RPMI7951 (cell line): Measurements from ENCODE around the gene NUP210. TPM values are rescaled to one million over a fixed set of nuclear protein-coding genes. Genes with fewer than 3 reads are reported as not detected.

ENCODE experiments used
- DNase-seq: peaks from one replicate; pipeline ENCODE4 v3.0.0-alpha.2; 2012; ENCODE audit warnings: low read depth
- total RNA-seq: library from RNA; depleted of rRNA; stranded (reverse); fragments of >200 nt; shearing (Covaris generic); gene quantifications from 2 replicates; pipeline ENCODE4 v1.2.3, GENCODE V29; 2014

NUP210 gene
- total RNA-seq, 1 experiment from 2014 or later, result 0.24 TPM

DNA sequence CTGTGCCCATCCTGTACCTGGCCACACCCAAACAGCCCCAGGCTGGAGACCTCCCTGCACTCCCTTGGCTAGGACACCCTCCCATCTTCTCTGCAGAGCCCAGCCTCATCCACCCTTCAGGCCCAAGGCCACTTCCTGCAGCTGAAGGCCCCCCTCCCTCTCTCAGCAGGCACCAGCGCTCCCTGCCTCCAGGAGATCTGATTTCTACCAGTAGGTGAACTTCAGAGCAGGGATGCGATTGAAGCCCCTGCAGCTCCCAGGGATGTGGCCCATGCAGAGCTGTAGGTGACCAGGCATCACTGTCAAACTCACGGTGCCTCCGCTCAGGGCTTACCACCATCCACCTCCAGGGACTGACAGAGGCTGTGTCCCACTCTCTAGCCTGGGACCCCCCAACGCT, 96.3 kb downstream of the NUP210 start:
- DNase-seq, result no peak

DNA sequence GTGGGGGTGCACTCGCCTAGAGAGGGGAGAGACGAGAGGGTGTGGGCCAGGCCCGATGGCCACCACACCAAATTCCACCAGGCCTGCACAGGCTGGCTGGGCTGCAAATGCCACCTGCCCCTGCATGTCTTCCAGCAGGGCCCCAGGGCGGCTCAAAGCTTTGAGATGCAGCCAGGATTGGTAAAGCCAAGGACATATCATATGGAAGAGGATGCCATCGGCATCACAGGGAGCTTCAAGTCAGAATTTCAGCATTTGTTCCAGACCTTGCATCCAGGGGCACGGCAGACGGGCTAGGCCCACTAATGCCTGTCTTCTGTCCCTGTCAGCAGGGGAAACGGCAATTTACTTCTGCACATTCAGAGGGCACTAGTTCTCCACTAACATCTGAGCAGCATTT, 97.8 kb downstream of the NUP210 start:
- DNase-seq, result no peak

DNA sequence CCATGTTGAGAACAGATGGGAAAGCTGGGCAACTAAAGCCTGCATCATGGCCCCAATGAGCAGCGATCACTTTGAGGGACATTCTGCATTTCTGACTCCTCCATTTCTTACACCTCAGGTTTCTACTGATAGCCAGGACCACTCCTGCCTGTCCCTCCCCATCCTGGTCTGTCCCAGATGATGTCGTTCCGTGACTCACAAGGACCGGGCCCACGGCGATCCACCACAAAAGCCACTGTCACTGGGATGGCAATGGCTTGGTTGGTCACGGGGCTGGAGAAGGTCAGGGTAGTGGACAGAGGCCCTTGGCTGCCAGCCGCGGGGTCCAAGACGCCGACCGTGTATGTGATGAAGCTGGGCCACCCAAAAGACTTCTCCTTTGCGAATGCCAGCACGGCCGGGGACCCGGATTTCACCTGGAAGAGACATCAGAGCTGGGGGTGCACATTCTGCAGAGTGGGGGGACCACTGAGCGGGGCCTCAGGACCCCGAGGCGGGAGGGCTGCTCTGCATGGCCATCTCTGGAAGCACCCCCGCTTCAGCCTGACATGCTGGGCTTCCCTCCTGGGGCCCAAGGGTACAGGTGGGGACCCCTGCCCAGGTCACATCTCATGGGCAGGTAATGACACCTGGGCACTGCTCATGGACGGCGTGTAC, 100.4 kb downstream of the NUP210 start:
- no peak for DNase-seq

DNA sequence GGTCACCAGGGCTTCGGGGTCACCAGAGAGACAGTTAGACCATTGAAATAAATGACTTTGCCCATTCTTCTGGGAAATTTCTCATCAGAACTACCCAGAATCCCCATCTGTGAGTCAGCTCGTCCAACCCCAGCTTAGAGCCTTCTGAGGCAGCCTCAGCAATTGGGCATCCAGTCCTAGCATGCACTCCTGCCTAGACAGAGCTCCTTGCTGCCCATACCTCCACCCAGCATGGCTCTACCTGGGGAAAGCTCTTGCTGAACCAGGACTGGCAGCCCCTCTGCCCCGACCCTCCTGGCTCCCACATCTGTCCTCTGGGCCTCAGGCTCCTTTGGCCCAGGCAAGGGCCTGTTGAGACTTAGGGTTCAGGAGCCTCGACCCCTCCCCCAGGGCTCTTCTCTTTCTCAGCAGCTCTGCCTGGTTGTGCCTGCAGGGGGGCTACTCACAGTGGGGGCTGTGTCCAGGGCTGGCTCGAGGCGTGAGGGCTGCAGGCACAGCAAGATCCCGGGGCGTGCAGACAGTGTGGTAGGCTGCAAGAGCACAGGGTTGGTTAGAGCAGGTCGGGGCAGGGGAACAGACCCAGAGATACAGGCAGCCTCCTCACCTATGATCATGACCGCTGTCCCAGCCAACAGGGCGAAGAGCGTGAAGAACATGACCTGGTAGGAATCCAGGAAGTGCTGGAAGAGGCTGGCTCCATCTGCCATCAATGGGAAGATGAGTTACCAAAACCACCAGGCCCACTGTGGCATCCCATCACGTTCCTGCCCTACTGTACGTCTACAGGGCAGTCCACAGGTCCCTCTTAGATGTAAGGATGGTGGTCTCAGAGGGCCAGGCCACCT, 101.3 kb downstream of the NUP210 start:
- no peak for DNase-seq

DNA sequence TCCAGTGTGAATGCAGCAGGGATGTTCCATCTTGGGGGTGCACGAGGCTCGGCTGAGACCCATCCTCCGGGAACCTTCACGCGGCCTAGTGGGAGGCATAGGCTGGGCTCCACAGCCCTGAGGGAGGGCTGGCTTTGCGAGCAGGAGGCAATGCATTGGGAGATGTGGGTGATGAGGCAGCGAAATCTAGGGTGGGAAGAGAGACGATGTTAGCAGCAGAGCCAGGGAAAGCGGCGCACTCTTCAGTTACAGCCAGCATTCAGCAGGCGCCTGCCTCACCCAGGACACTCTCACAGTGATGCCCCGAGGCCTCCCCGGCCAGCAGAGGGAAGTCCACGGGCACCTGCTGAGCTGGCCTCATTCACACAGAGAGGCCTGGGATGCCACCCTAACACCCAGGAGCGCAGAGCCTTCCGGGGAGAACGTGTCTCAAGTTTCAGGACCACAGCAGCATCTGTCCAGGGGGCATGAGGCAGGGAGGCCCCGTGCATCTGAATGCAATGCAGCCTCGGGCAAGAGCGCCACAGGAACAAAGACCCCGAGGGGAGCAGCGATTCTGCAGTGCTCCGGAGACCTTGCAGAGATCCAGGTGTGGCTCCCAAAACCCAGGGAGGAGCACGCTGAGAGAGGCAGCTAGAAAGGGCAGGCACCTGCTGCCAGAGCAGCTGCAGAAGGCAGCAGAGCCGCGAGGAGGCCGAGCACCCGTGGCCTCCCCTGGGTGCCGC, 102.4 kb downstream of the NUP210 start:
- DNase-seq, result no peak

DNA sequence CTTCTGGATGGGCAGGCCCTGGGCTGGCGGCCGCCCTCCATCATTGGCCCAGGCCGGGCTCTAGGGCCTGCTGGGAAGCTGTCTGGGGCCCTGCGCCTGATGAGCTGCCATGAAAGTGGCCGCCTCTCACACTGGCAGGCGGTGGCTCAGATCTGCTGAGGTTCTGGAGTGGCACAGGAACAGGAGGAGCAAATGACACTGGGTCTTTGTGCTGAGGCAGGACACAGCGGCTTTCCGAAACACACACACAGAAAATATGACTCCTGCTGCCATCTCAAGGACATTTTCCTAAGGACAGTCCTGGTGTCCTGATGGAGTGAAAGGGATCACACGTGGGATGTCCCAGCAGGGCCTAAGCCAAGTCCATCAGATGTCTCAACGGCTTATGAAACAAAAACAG, 103.5 kb downstream of the NUP210 start:
- no peak for DNase-seq

DNA sequence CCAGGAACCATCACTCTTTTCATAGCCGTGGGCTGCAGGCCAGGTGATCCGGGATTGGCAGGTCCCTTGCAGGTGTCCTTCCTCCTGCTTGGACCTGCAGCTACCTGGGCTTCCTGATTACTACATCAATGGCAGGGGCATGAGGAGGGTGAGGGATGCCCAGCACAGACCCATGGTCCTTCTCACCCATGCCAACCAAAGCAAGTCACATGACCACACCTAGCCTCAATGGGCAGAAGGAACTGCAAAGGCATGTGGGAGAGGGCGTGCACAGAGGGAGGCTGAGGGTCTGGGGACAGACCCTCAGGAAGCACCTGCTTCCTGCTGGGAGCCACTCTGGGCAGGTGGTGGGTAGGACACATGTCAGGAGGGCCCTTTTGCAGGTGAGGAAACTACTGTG, 105.2 kb downstream of the NUP210 start:
- no peak for DNase-seq

DNA sequence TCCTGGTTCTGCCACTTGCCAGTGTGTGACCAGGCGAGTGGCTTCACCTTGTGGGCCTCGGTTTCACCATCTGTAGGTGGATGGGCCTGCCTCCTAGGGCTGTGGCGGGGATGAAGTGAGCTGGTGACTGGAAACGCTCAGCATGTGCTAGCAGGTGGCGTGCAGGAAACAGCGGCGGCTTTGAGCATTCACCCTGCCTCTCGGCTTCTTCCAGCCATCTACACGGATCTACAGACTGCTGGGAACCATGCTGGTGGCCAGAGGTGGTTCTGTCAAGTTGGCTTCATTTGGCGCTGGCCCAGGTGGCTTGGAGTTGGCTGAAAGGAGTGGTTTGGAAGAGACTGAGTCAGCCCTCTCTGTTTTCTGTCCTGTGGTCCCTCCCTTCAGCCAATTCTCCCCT, 106.3 kb downstream of the NUP210 start:
- DNase-seq, result no peak

DNA sequence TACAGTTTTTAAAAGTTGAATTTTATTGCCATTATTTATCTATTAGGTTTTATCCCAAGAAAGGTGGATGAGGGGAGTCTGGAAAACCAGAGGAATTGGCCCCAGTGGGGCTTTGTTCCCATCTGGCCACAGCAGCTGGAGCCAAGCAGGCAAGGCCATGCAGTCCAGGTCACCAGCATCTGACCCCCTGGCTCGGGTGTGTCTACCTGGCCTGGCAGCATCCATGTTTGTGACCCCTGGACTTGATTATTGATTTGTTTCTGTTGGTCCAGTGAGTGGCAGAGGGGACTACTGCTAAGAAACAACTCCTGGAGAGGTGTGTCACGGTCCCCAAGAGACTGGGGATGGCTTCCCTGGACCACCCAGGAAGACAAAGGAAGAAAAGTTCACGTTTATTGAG, 111.1 kb downstream of the NUP210 start:
- DNase-seq, result no peak

DNA sequence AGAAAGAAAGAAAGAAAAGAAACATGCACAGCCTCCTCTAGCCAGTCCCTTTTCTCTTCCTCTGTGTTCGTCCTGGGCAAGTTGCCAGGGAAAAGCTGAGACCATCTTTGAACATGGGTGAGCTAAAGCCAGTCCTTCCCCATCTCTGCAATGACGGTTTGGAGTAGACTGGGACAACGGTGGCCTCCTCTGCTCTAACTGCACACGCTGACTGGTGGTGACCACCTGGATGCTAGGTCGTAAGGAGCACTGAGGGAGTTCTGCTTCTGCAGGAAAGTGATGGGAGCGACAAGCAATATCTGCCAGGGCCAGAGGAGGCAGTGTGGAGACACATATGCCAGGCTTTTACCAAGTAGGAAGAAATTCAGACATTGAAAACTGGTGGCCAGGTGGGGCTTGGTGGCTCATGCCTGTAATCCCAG, 111.7 kb downstream of the NUP210 start:
- DNase-seq, result peak; percentile 42

DNA sequence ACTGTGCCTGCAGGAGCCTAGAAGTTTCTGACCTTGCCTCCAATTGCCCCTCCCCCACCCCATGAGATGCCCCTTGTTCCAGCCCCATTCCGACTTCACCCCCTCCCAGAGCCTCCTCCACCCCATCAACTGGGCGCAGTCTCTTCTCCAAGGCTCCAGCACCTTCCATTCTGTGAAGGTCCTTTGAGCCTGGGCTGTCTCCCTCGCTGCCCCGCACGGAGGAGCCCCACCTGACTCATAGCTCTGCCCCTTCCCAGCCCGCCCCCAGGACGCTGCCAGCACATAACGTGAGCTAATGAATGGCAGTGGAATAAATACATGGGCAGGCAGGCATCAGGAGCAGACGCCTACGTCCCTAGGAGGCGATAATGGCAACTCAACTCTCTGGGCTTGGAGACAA, 113.1 kb downstream of the NUP210 start:
- no peak for DNase-seq

DNA sequence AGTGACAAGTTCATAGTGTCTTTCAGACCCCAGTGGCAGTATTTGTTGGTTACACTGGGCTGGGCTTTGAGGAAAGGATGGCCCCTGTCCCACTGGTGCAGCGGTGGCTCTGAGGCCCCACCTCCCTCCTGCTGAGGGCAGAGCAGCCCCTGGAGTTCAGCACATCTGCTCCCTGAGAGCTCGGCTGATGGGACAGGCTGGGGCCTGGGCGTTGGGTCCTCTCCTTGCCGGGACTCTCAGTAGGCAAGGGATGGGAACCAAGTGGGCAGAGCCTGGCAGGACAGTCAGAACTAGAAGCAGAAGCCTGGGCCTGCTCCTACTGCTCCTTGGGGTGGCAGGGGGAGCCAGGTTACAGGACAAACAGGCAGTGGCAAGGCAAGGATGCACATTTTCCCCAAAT, 114.5 kb downstream of the NUP210 start:
- DNase-seq, result no peak

DNA sequence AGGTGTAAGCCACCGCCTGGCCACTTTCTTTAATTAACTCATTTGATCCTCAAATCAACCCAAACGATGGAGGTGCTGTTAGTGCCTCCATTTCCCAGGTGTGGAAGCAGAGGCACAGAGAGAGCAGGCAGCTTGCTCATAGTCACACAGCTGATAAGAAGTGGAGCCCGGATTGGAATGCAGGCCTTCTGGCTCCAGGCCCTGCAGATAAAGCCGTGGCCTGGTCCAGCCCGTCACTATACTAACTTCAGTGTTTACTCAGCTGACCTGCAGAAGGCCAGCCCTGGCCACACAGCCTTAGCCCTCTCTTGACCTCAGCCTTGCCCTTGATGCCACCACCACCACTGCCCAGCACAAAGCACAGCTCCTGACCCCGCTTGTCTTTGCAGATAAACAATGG, 116.7 kb downstream of the NUP210 start:
- DNase-seq, result no peak

DNA sequence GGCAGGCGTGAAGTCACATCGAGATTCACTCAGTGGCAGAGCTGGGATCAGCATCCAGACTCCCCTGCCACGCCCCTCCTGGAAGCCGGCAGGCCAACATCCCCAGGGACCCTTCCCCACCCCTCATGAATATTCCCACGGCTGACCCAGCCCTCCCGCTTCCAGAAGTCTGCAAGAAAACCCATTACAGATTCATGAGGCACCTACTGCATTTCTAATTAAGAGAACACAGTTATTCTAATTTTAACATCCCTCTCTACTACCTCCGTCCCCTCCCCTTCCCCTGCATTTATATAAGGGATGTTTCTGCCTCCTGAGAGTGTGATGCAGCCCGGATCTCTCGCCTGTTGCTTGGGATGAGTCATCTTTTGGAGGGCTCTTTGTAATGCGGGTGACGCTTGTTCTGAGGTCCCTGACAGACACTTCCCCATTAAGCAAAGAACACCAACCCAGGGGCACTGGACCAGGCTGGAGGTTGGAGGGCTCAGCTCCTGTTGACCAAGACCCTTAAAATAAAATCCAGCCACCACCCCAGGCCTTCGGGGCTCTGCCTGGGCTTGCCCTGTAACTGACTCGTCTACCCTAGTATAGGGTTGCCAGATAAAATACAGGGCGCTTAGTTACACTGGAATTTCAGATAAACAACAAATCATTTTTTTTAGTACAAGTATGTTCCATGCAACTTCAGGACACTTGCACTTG, 118.7 kb downstream of the NUP210 start:
- DNase-seq, result peak; percentile 68

DNA sequence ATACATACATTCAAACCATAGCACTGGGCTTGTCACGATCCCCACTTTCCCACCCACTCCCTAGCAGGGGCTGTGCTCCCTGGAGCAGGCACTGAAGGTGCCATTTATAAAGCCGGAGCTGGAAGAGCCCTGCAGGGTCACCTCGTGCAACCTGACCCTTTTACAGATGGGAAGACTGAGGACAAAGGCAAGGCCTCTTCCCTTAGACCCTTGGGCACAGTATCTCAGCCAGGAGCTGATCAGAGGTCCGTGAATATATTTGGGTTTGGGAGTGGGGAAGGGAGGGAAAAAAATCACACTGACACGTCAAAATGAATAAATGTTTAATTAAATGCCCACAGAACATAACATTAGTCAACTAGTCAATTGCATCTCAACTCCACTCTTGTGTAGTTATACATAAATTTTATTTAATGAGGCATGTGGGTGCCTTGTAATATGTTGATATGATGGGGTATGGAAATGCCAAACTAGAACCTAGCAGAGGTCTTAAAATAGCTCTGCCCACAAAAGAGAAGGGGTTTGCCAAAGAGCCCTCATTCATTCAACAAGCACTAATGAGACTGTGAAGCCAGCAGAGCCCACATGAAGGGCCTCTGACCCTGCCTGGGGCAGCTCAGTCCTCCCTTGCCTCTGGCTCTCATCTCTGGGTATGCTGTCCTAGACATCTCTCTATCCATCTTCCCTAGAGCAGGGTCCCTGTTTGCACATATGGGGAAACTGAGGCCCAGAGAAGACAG, 119.4 kb downstream of the NUP210 start:
- no peak for DNase-seq

DNA sequence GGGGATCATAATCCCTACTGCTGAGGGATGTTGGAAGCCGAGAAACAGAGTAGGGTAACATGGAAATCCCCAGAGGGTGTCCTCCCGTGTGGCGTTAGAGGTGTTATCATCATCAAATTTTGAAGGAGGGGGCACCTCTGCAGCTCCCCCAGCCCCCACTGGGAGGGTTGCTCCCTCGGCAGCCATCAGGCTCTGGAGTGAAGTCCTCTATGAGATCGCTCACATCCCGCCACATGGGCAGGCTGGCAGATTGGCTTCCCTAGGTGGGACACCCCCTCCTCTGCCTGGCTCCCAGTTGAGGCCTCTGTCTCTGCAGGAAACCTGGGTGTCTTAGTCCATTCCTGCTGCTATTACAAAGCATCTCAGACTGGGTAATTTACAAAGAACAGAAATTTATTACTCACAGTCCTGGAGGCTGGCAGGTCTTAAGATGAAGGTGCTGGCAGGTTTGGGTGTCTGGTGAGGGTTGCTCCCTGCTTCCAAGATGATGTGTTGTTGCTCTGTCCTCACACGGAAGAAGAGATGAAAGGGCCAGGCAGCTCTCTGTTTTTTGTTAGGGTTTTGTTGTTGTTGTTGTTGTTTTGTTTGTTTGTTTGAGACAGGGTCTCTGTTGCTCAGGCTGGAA, 120.5 kb downstream of the NUP210 start:
- DNase-seq, result no peak

DNA sequence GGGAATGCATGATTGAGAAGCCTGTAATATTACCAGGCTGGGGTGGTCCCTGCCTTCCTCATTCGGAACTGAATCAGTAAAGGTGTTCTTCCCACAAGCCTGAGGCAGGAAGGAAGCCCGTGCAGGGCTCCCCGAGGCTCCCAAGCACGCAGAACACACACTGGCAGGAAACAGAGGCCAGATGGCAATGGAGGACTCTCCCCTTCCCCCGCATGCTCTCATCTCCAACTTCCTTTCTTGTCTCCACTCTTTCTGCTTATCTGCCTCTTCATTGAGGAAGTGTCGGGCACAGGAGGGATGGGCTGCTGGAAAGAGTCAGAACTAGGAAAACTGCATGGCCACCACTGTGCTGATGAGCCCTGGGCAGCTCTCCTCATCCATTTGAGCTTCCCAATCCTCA, 123.5 kb downstream of the NUP210 start:
- no peak for DNase-seq

DNA sequence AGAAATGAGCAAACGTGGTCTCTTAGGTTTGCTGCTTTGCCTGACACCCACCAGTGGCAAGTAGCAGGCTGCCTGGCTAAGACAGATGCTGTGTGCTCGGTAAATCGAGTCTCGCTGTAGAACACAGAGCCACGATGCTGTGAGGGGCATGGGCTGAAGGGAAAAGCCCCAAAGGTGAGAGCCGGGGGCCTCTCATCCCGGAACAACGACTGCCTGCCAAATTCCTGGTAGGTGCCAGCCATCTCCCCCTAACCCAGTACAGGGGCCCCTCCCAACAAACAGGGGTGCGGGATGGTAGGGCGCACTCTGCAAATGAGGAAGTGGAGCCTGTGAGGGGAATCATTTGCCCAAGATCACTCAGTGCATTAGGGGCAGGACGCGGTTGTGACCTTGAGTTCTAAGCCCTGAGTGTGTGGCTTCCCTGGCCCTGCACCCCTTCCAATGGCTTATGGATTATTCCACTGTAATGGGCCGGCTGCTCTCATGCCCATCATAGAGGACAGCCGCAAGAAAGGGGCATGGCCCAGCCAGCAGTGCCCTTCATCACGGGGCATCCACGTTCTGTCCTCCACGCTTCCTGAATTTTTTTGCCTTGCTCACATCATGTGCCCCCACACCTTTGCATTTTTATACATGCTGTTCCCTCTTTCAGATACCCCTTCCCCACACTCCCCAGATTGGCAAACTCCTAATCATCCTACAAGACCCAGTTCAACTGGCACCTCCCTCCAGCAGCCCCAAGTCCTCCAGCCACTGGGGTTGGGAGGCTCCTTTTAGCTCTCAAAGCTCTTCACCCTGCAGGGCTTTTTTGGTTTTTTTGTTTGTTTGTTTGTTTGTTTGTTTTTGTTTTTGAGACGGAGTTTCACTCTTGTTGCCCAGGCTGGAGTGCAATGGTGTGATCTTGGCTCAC, 125.4 kb downstream of the NUP210 start:
- DNase-seq, result no peak

DNA sequence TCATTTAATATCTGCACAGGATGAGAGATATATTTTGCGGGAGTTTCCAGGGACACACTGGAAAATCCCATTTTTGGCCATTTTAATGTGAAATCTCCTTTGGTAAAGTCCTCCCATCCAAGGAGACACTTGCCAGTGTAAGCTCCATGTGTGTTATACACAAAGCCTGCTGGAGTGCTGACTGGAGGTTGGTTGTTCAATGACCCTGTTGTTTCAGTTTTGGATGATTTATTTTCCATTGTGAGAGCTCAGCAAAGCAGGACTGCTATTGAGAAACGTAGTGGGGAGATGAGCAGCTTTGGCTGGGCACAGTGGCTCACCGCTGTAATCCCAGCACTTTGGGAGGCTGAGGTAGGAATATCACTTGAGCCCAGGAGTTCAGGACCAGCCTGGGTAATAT, 127.7 kb downstream of the NUP210 start:
- no peak for DNase-seq

DNA sequence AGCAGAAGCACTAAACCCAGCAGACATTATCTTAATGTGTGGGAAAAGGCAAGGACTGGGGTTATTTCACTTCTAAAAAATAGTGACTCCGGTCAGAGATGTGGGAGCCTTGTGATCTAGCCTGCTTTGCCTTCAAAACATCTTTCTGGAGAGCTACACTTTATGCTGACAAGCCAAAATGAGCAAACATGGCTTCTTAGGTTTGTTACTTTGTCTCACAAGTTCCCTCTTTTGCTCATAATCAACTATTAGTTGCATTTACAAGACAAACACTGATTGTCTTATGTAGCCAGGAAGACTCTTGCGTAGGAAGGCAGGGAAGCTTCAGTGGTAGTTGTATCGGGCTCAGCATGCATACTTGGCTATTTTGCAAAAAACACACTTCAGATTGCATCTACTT, 129.2 kb downstream of the NUP210 start:
- DNase-seq, result no peak
